Stimulated activated CD8-positive, alpha-beta memory T cell treated with anti-CD3 and anti-CD28 coated beads, Interleukin-12 subunit alpha, Interleukin-12 subunit beta, amount 100 ng/mL, for 24 hours (primary cell): ENCODE measurements around the gene SMIM23.
"Not testable (repeated sequence)": the region's sequence is repeated elsewhere in the genome, so short reads cannot be mapped to it uniquely, and the experiment has no call there.

Experiments
- DNase-seq: peaks from one replicate; pipeline ENCODE4 v3.0.0-alpha.2; 2020; ENCODE audit errors: extremely low read depth

The SMIM23 gene

GRCh38 chr5:171773106-171773505 is 12.5 kb upstream of the SMIM23 start:
- DNase-seq = no peak

- DNase-seq = no peak
Measured at GRCh38 chr5:171774418-171774817, 11.2 kb upstream of the SMIM23 start.

GRCh38 chr5:171776213-171776612 is 9.4 kb upstream of the SMIM23 start:
- DNase-seq = no peak

GRCh38 chr5:171776770-171777759 is 8.6 kb upstream of the SMIM23 start:
- DNase-seq = no peak

GRCh38 chr5:171781744-171782143 is 3.9 kb upstream of the SMIM23 start:
- not testable (repeated sequence) for DNase-seq

GRCh38 chr5:171782332-171782966 is 3.2 kb upstream of the SMIM23 start:
- no peak for DNase-seq

- no peak for DNase-seq
Measured at GRCh38 chr5:171783051-171783450, 2.6 kb upstream of the SMIM23 start.

- no peak for DNase-seq
Measured at GRCh38 chr5:171789353-171789752, 3.7 kb downstream of the SMIM23 start.

GRCh38 chr5:171790408-171790807 is 4.8 kb downstream of the SMIM23 start:
- no peak for DNase-seq

GRCh38 chr5:171794470-171794960 is 8.9 kb downstream of the SMIM23 start:
- DNase-seq = no peak

- no peak for DNase-seq
Measured at GRCh38 chr5:171795381-171795780, 9.8 kb downstream of the SMIM23 start.

GRCh38 chr5:171796436-171796835 is 10.8 kb downstream of the SMIM23 start:
- no peak for DNase-seq

GRCh38 chr5:171797543-171797942 is 11.9 kb downstream of the SMIM23 start:
- no peak for DNase-seq

GRCh38 chr5:171798418-171798817 is 12.8 kb downstream of the SMIM23 start:
- DNase-seq = no peak

- DNase-seq = no peak
Measured at GRCh38 chr5:171801839-171802238, 16.2 kb downstream of the SMIM23 start.

GRCh38 chr5:171805746-171806145 is 20.1 kb downstream of the SMIM23 start:
- no peak for DNase-seq

GRCh38 chr5:171806976-171807747 is 21.5 kb downstream of the SMIM23 start:
- DNase-seq = no peak

GRCh38 chr5:171808453-171808852 is 22.8 kb downstream of the SMIM23 start:
- no peak for DNase-seq

GRCh38 chr5:171808951-171809350 is 23.3 kb downstream of the SMIM23 start:
- DNase-seq = no peak

- DNase-seq = no peak
Measured at GRCh38 chr5:171810227-171810626, 24.6 kb downstream of the SMIM23 start.

GRCh38 chr5:171813270-171813669 is 27.7 kb downstream of the SMIM23 start:
- no peak for DNase-seq
